IMR-90 (cell line): Measurements from ENCODE around the gene PPM1H. TPM values are rescaled to one million over a fixed set of nuclear protein-coding genes. Genes with fewer than 3 reads are reported as not detected.

Experiments used
- ATAC-seq: fragments of 200-7000 bp; cut with Tn5 transposase; 2 replicates; pipeline ENCODE4 v1.9.1; 2020; ENCODE audit warnings: low read depth, mild to moderate bottlenecking, moderate library complexity
- BruUV-seq: library from RNA; stranded (reverse); fragments of 400-500 nt; replicated peaks from 2 replicates; lab custom pipeline; 2021; lab: Mats Ljungman, UMichigan
- CTCF ChIA-PET: fragments of 300-600 bp; formaldehyde crosslinking; extraction: SDS; loops from one replicate; lab custom pipeline; 2021; ENCODE audit warnings: antibody characterized with exemption; lab: Yijun Ruan, JAX
- POLR2A ChIA-PET: fragments of 300-600 bp; sonication (Branson Sonifier 250); formaldehyde crosslinking; loops from one replicate; lab custom pipeline; 2022; ENCODE audit warnings: antibody characterized with exemption; ENCODE audit not compliant: unreplicated experiment; lab: Charles Lee
- DNase-seq: peaks from one replicate; pipeline ENCODE4 v3.0.0; 2013
- H2AFZ ChIP-seq: replicated peaks from 2 replicates; pipeline ENCODE3; 2013; ENCODE audit warnings: low read length, mild to moderate bottlenecking; ENCODE audit not compliant: poor library complexity
- H2AK5ac ChIP-seq: 2 replicates; pipeline ENCODE4 v1.6.1; 2013; ENCODE audit warnings: low read depth, low read length, inconsistent platforms
- H2AK9ac ChIP-seq: replicated peaks from 2 replicates; pipeline ENCODE3; 2013; ENCODE audit warnings: mild to moderate bottlenecking, low read depth, low read length, moderate library complexity; ENCODE audit not compliant: poor library complexity
- H2BK120ac ChIP-seq: 2 replicates; pipeline ENCODE4 v1.6.1; 2013; ENCODE audit warnings: low read depth, low read length, inconsistent platforms
- H2BK15ac ChIP-seq: 3 replicates; pipeline ENCODE4 v1.6.1; 2013; ENCODE audit warnings: low read depth, low read length, inconsistent platforms
- H2BK20ac ChIP-seq: 2 replicates; pipeline ENCODE4 v1.6.1; 2013; ENCODE audit warnings: low read depth, mild to moderate bottlenecking, inconsistent platforms, low read length, moderate library complexity
- H2BK5ac ChIP-seq: 2 replicates; pipeline ENCODE4 v1.6.1; 2013; ENCODE audit warnings: mild to moderate bottlenecking, low read depth, low read length, inconsistent platforms; ENCODE audit not compliant: poor library complexity, severe bottlenecking
- H3K14ac ChIP-seq: replicated peaks from 2 replicates; pipeline ENCODE4 v1.6.1; 2013; ENCODE audit warnings: low read depth, low read length, inconsistent platforms
- H3K18ac ChIP-seq: 2 replicates; pipeline ENCODE4 v1.6.1; 2013; ENCODE audit warnings: low read depth, low read length, control low read depth
- H3K23ac ChIP-seq: 2 replicates; pipeline ENCODE4 v1.6.1; 2013; ENCODE audit warnings: low read depth, low read length, inconsistent platforms
- H3K27ac ChIP-seq: 2 replicates; pipeline ENCODE4 v1.5.1; 2013; ENCODE audit warnings: mild to moderate bottlenecking, control low read depth, low read length; ENCODE audit not compliant: insufficient read depth
- H3K27me3 ChIP-seq: 2 replicates; pipeline ENCODE4 v1.6.1; 2013; ENCODE audit warnings: low read length; ENCODE audit not compliant: control insufficient read depth, insufficient read depth
- H3K36me3 ChIP-seq: 2 replicates; pipeline ENCODE4 v1.6.1; 2013; ENCODE audit warnings: low read length, mixed read lengths; ENCODE audit not compliant: control insufficient read depth, insufficient read depth
- H3K4ac ChIP-seq: 2 replicates; pipeline ENCODE4 v1.6.1; 2013; ENCODE audit warnings: low read depth, low read length, inconsistent platforms
- H3K4me1 ChIP-seq: 2 replicates; pipeline ENCODE4 v1.6.1; 2013; ENCODE audit warnings: low read length, mixed read lengths; ENCODE audit not compliant: control insufficient read depth, insufficient read depth
- H3K4me2 ChIP-seq: 2 replicates; pipeline ENCODE4 v1.6.1; 2013; ENCODE audit warnings: low read depth, mild to moderate bottlenecking, control low read depth, low read length, moderate library complexity
- H3K4me3 ChIP-seq: 2 replicates; pipeline ENCODE4 v1.5.1; 2013; ENCODE audit warnings: low read depth, mild to moderate bottlenecking, control low read depth, low read length, moderate library complexity; ENCODE audit not compliant: insufficient read depth
- H3K56ac ChIP-seq: 2 replicates; pipeline ENCODE4 v1.6.1; 2013; ENCODE audit warnings: low read length, inconsistent platforms; ENCODE audit not compliant: insufficient read depth; ENCODE audit errors: extremely low read depth
- H3K79me1 ChIP-seq, 2 experiments: 2 replicates each; pipeline ENCODE4 v1.6.1; 2013; ENCODE audit warnings: low read length in 2 of 2, inconsistent platforms in 1 of 2, low read depth in 1 of 2
- H3K9ac ChIP-seq: 2 replicates; pipeline ENCODE4 v1.6.1; 2013; ENCODE audit warnings: low read depth, low read length, control low read depth
- H3K9me1 ChIP-seq: 2 replicates; pipeline ENCODE4 v1.6.1; 2013; ENCODE audit warnings: low read length, inconsistent platforms; ENCODE audit not compliant: insufficient read depth
- H3K9me3 ChIP-seq: 2 replicates; pipeline ENCODE4 v1.6.1; 2013; ENCODE audit warnings: low read length; ENCODE audit not compliant: control insufficient read depth, insufficient read depth
- H4K20me1 ChIP-seq: 2 replicates; pipeline ENCODE4 v1.6.1; 2013; ENCODE audit warnings: low read length, inconsistent platforms; ENCODE audit not compliant: insufficient read depth
- H4K5ac ChIP-seq: 2 replicates; pipeline ENCODE4 v1.6.1; 2013; ENCODE audit warnings: mild to moderate bottlenecking, low read depth, low read length, control low read depth
- H4K8ac ChIP-seq, 2 experiments: 2 replicates each; pipeline ENCODE4 v1.6.1; 2013; ENCODE audit warnings: low read depth in 2 of 2, low read length in 2 of 2, control low read depth in 1 of 2, inconsistent platforms in 1 of 2
- H4K91ac ChIP-seq: 2 replicates; pipeline ENCODE4 v1.6.1; 2013; ENCODE audit warnings: low read depth, low read length, inconsistent platforms; ENCODE audit not compliant: insufficient read depth
- CEBPB ChIP-seq: IDR thresholded peaks from 2 replicates; pipeline ENCODE4 v1.6.1; 2012; ENCODE audit warnings: low read depth, low read length, improper control_type of control experiment
- CTCF ChIP-seq: conservative IDR thresholded peaks from 2 replicates; pipeline ENCODE4 v1.5.1; 2012; ENCODE audit warnings: mild to moderate bottlenecking, low read depth, low read length, improper control_type of control experiment
- FOS ChIP-seq: fragments of 150-350 bp; IDR thresholded peaks from 2 replicates; pipeline ENCODE4 v1.6.1; 2016; ENCODE audit warnings: low read depth, low read length
- MAFK ChIP-seq: IDR thresholded peaks from 2 replicates; pipeline ENCODE4 v1.6.1; 2012; ENCODE audit warnings: low read depth, low read length, improper control_type of control experiment
- MXI1 ChIP-seq: IDR thresholded peaks from 2 replicates; pipeline ENCODE4 v1.6.1; 2012; ENCODE audit warnings: low read depth, mild to moderate bottlenecking, low read length, moderate library complexity, borderline replicate concordance
- NFE2L2 ChIP-seq: fragments of 150-350 bp; IDR thresholded peaks from 2 replicates; pipeline ENCODE4 v1.6.1; 2016; ENCODE audit warnings: low read depth, mild to moderate bottlenecking, low read length
- POLR2A ChIP-seq: IDR thresholded peaks from 2 replicates; pipeline ENCODE4 v1.6.1; 2012; ENCODE audit warnings: mild to moderate bottlenecking, low read depth, low read length
- RAD21 ChIP-seq: IDR thresholded peaks from 2 replicates; pipeline ENCODE4 v1.6.1; 2012; ENCODE audit warnings: low read length, improper control_type of control experiment
- RFX5 ChIP-seq: IDR thresholded peaks from 2 replicates; pipeline ENCODE4 v1.8.0; 2012; ENCODE audit warnings: low read depth, mild to moderate bottlenecking, low read length, moderate library complexity
- SMC3 ChIP-seq: fragments of 150-350 bp; IDR thresholded peaks from 2 replicates; pipeline ENCODE4 v1.6.1; 2016; ENCODE audit warnings: low read depth, mild to moderate bottlenecking, antibody characterized with exemption, low read length, moderate library complexity
- USF2 ChIP-seq: fragments of 150-350 bp; IDR thresholded peaks from 2 replicates; pipeline ENCODE4 v1.6.1; 2017; ENCODE audit warnings: mild to moderate bottlenecking, antibody characterized with exemption, low read length, low read depth
- WGBS, 2 experiments: methylation state at CpG; one replicate each; pipeline versions ENCODE4 v1.1.5 to v1.1.7; 2013; ENCODE audit warnings: missing lambda C conversion rate in 2 of 2; ENCODE audit not compliant: insufficient read length in 1 of 2; ENCODE audit errors: extremely low coverage in 2 of 2; 5-methylcytosine and 5-hydroxymethylcytosine counted together
- dilution Hi-C: fragments of 300-500 bp; cut with HindIII; formaldehyde crosslinking; loops from one replicate; pipeline ENCODE4 v1.14.3; 2018; ENCODE audit warnings: low sequenced_read_pairs; ENCODE audit not compliant: unreplicated experiment
- in situ Hi-C: fragments of 300-500 bp; cut with MboI; formaldehyde crosslinking; loops from 3 replicates; pipeline ENCODE4 v1.14.3; 2019; ENCODE audit warnings: low sequenced_read_pairs, inconsistent platforms, mixed read lengths
- intact Hi-C: fragments of 100-400 bp; cut with micrococcal nuclease; formaldehyde crosslinking; loops from 2 replicates; pipeline ENCODE4 v1.10.0; 2022
- polyA plus RNA-seq, 3 experiments: library from polyadenylated mRNA; depleted of rRNA; stranded (reverse); fragments of >200 nt; gene quantifications; 2 replicates each; pipeline ENCODE4 v1.2.3, GENCODE V29; 2012; ENCODE audit warnings: low replicate concordance in 1 of 3
- total RNA-seq: library from RNA; depleted of rRNA; stranded (reverse); fragments of >200 nt; gene quantifications from 2 replicates; pipeline ENCODE4 v1.2.3, GENCODE V29; 2012
- TF ChIP-seq, protein P1 (sequence below): fragments of 150-350 bp; IDR thresholded peaks from 2 replicates; pipeline ENCODE4 v1.6.1; 2016; ENCODE audit warnings: low read depth, mild to moderate bottlenecking, low read length, moderate library complexity, borderline replicate concordance

Gene PPM1H
- total and polyA plus RNA-seq, 2 of the 4 experiments (the other 2 are of a cell fraction): 0.14 to 0.18 TPM

DNA sequence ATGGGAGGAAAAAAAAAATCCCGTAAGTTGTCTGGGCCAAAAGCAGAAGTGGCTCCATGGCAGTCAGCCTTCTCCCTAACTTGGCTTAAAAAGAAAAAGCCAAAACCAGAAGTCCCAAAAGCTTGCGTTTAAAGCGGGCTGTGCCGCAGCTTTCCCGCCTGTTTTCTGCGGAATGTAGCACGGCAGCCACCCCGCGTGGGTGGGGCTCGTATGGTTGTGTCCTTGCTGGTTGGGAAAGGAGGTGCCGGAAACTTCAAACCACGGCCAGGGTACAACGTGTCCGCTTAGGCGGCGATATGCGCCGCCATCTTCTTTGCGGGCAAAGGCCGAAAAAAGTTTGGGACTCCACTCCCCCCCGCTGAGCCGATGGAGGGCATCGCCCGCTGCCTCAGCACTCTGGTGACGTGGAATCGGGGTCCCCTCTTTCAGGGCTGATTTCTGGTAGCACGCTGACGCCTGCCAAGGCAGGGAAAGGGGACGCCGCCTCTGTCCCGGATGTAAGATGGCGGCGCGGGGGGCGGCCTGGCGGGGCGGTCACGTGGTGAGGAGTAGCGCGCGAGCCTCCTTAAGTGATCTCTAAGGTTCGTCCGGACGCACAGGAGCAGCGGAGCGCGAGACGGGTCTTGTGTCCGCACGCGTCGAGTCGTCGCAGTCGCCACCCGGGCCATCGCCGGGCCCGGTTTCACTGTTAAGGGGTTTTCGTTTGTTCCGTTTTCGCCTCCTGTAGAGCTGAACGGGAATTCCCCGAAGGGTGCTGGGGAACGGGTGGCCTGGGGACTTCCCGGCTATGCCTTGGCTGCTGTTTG lies 332.5 kb downstream of the PPM1H start (continued):
- no peak for TF ChIP-seq CTCF

- H4K5ac ChIP-seq: peak overlapping the region; percentile 88
- peak overlapping the region; percentile 60 for H3K27ac ChIP-seq
- H3K4ac ChIP-seq: peak overlapping the region; percentile 65
- H2BK15ac ChIP-seq: no peak overlapping the region
- peak overlapping the region; percentile 66; the same call in 1 of the 2 replicates for H4K91ac ChIP-seq
- H3K9ac ChIP-seq: peak overlapping the region; percentile 95
- H2BK20ac ChIP-seq: no peak overlapping the region
- H3K14ac ChIP-seq: peak overlapping the region; percentile 100
- CTCF ChIA-PET: interaction anchor here (0.5 kb wide), 1 partner anchor 203 kb away, joined by 3 read pairs; no protein-coding TSS in a partner anchor
- in situ Hi-C loops: no loop called here
- POLR2A ChIA-PET: no interaction called here
- peak overlapping the region; percentile 98 for H2BK5ac ChIP-seq
- H3K79me1 ChIP-seq: peaks cover 4 to 13% of the 10 kb centered on the region in 2 experiments; a peak in 3 of 4 replicates
- no peaks in the 10 kb centered on the region; the same call in 1 of the 2 replicates for H3K4me1 ChIP-seq
- intact Hi-C loops: loop anchor here (5.0 to 10.0 kb wide), 3 partner anchors 164 to 463 kb away; no protein-coding TSS in a partner anchor
- peak overlapping the region; percentile 71 for H3K4me2 ChIP-seq
- no peaks in the 10 kb centered on the region for H3K9me1 ChIP-seq
- H3K9me3 ChIP-seq: no peaks in the 10 kb centered on the region
- H3K27me3 ChIP-seq: no peaks in the 10 kb centered on the region
- no peak overlapping the region for H2AK5ac ChIP-seq
- WGBS, 2 experiments: no CpG with 5 or more reads among the region's 2 CpGs
- dilution Hi-C loops: no loop called here
- DNase-seq (no peak), ATAC-seq (no peak)
- peak overlapping the region; percentile 97 to 98 for H4K8ac ChIP-seq
- peak overlapping the region; percentile 36; the same call in 1 of the 2 replicates for H2BK120ac ChIP-seq
- 0 out of 2 replicates have a peak overlapping the region, but pooled peaks have one; percentile 28 for H3K18ac ChIP-seq
- H3K4me3 ChIP-seq: no peak overlapping the region; the same call in 1 of the 2 replicates
- BruUV-seq: TSS peak; percentile 70
- H3K36me3 ChIP-seq: no peaks in the 10 kb centered on the region
- no peak overlapping the region for H2AK9ac ChIP-seq
- peak overlapping the region; percentile 90 for H3K23ac ChIP-seq
- peak overlapping the region; percentile 86 for H3K56ac ChIP-seq
- H4K20me1 ChIP-seq: peaks cover 9% of the 10 kb centered on the region; the same call in 1 of the 2 replicates
- no peak overlapping the region for H2AFZ ChIP-seq
- TF ChIP-seq RFX5 (no peak), NFE2L2 (no peak), RAD21 (no peak), FOS (no peak), USF2 (no peak), SMC3 (no peak), MXI1 (no peak), POLR2A (no peak), MAFK (no peak), CEBPB (no peak)
- TF ChIP-seq, protein P1, sequence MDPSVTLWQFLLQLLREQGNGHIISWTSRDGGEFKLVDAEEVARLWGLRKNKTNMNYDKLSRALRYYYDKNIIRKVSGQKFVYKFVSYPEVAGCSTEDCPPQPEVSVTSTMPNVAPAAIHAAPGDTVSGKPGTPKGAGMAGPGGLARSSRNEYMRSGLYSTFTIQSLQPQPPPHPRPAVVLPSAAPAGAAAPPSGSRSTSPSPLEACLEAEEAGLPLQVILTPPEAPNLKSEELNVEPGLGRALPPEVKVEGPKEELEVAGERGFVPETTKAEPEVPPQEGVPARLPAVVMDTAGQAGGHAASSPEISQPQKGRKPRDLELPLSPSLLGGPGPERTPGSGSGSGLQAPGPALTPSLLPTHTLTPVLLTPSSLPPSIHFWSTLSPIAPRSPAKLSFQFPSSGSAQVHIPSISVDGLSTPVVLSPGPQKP: no peak
These were observed 333.2 kb downstream of the PPM1H start for GRCh38 chr12:62601765-62602164.
